Measurements from ENCODE around the gene SLC51A.
"Not testable (repeated sequence)": the region's sequence is repeated elsewhere in the genome, so short reads cannot be mapped to it uniquely, and the experiment has no call there.

Gene SLC51A

DNA sequence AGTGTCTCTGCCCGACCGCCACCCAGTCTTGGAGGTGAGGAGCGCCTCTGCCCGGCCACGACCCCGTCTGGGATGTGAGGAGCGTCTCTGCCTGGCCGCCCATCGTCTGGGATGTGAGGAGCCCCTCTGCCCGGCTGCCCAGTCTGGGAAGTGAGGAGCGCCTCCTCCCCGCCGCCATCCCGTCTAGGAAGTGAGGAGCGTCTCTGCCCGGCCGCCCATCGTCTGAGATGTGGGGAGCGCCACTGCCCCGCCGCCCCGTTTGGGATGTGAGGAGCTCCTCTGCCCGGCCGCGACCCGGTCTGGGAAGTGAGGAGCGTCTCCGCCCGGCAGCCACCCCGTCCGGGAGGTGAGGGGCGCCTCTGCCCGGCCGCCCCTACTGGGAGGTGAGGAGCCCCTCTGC, 27.8 kb downstream of the SLC51A start:
- DNase-seq, result not testable (repeated sequence)

DNA sequence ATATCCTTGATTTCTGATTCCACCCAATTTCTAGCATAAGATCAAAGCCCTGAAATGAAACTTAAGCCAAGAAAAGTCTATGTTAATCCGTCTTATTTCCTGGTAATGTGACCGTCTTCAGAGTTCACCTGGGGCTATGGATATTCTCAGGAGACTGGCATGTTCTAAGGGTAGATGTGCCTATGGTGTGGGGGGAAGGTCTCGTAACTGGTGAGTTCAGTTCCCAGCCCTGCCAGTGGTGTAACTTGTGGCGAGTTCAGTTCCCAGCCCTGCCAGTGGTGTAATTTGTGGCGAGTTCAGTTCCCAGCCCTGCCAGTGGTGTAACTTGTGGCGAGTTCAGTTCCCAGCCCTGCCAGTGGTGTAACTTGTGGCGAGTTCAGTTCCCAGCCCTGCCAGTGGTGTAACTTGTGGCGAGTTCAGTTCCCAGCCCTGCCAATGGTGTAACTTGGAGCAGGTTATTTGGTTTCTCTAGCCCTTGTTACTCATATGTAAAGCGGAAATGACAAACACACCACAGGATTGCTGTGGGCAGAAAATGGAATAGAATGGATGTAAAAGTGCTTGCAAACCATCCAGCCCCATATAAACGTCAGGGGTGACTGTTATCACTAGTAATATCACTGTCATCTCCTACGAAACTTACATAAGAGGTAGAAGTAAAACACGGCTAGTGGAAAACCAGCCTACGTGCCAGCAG, 30.4 kb downstream of the SLC51A start:
- no peak for DNase-seq

DNA sequence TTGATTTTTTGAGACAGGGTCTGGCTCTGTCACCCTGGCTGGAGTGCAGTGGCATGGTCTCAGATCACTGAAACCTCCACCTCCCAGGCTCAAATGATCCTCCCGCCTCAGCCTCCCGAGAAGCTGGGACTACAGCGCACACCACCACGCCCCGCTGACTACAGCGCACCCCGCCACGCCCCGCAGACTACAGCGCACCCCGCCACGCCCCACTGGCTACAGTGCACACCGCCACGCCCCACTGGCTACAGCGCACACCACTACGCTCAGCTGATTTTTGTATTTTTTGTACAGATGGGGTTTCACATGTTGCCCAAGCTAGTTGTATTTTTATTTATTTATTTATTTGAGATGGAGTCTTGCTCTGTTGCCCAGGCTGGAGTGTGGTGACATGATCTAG, 35.6 kb downstream of the SLC51A start:
- DNase-seq, result no peak

DNA sequence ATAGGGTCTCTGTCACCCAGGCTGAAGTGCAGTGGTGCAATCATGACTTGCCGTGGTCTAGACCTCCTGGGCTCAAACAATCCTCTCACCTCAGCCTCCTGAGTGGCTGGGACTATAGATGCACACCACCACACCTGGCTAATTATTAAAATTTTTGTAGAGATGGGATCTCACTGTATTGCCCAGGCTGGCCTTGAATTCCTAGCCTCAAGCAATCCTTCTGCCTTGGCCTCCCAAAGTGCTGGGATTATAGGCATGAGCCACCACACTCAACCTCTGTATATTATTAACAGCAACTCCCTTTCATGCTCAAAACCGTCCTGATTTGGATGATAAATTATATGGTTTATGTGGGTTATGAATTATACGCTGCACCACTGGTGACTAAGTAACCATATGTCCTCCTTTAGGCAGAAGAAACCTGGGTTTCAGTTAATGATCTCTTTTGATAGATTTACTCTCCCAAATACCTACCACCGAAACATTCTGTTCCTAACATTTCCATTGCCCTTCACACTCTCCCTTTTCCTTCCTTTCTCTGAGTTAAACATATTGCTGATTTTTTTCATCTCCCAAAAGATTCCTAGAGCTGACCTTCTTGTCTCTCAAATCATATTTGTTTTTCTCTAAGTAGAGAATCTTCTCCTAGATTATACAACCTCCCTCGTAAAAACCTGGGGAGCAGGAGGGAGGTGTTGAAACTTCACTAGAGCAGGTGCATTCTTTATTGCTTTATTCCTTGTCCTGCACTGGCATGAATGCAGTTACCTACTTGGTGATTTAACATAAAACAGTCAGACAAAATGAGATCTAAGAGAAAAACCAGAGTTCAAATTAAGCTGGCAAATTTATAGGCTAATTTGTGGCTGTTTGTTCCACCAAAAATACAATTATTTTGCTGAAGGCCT, 38.3 kb downstream of the SLC51A start:
- no peak for DNase-seq

DNA sequence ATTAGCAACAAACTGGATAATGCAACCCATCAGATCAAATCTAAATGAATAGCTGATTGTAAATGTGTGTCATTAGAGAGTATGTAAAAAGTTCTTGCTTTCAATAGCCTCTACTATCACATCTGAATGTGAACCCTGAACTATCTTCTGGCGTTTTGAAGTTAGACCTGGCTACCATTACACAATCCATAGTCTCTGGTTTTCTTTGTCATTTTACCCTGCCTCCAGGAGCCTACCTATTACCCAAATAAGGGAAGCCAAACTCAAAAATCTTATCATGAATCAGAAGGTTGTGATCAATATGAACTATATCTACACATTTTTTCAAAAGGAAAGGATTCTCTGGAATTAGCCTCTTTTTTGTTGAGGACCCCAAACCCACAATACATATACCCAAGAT, 39.4 kb downstream of the SLC51A start:
- no peak for DNase-seq

DNA sequence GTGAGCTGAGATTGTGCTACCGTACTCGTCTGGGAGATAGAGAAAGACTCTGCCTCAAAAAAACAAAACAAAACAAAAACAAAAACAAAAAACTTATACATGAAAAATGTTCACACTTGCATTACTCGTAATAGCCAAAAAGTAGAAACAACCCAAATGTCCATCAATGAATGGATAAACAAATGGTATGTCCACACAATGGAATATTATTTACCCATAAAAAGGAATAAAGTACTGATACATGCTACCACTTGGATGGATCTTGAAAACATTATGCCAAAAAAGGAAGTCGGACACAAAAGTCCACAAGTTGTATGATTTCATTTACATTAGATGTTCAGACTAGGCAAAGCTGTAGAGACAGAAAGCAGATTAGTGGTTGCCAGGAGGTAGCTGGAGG, 44.5 kb downstream of the SLC51A start:
- no peak for DNase-seq

DNA sequence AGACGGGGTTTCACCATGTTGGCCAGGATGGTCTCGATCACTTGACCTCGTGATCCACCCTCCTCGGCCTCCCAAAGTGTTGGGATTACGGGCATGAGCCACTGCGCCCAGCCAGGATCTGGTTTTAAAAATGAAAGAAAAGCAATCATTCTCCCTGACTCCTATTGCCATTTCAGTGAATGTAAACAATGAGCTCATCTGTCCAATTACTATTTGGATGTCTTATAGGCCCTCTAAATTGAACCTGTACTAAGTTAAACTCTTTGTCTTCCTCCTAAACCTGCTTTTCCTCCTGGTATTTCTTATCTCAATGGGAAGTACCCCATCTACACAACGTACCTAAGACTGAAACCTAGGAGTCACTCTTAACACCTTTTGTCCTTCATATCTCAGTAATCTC, 47.5 kb downstream of the SLC51A start:
- DNase-seq, result no peak

DNA sequence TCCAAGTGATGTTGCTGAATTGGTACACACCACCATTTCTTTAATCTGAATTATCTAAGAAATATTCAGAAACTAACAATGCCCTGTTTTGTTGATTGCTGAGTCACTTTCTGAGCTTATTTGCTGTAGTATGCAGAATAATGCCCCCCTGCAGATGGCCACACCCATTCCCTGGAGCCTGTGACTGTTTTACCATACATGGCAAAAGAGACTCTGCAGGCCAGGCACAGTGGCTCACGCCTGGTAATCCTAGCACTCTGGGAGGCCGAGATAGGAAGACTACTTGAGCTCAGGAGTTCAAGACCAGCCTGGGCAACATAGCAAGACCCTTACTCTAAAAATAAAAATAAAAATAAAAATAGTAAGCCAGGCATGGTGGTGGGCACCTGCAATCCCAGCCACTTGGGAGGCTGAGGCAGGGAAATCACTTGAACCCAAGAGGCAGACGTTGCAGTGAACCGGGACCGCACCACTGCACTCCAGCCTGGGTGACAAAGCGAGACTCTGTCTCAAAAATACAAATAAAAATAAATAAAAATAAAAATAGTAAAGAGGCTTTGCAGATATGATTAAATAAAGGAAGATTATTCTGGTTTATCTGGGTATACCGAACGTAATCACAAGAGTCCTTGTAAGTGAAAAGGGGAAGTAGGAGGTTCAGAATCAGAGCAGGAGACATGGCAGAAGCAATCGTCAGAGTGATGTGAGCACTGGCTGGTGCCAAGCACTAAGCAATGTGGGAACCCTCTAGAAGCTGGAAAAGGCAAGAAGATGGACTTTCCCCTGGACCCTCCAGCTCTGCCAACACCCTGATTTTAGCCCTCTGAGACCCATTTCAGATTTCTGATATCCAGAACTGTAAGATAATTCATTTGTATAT, 52.2 kb downstream of the SLC51A start:
- DNase-seq, result no peak

DNA sequence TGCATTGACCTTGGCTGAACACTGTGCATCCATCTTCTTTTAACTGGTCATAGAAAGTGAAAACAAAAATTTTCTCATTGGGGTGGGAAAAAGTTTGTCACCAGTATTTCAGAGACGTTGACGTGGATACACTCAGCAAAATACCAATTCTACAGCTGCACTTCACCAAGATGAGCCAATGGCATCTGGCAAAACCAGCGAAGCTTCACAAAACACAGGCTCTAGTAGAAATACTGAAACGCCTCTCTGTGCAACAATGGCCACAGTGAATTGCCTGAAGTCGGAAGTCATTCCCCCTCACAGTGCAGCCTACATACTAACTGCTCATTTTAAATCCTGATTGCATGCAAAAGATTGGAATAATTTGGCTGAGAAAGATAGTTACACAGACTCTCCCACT, 54.2 kb downstream of the SLC51A start:
- DNase-seq, result peak; percentile 18

DNA sequence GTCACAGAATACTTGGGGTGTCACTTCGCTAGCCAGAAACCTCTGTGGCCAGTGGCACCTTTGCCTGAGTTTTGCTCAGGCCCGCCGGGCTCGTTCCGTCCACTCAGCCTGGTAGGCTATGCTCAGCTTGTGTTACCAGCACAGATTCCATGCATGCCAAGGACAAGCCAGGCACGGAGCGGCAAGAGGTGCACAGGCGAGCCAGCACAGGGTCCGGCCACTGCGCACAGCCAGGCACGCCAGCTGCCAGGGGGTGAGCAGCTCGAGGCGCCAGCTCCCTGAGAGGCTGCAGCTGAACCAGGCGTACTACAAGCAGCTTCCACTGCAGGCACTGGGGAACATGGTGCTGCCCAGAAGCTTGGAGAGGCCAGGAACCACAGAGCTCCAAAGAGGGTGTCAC, 56.5 kb downstream of the SLC51A start:
- DNase-seq, result no peak

DNA sequence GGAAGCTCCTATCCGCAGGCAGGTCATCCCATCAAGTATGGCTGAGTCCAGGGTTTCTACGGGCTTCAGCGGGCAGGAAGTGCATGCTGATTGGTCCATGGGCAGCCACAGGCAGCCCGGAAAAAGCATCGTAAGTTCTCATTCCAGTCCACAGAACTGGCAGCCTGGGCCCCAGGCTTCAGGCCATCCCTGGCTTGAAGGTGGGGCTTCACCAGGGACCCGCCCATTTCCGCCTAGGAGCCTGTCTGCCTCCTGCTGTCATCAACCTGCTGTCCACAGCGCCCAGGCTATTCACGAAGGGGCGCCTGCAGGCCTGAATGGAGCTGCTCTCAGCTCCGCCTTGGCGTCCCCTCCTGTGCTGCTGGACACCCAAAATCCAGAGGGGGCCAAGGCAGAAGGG, 57.3 kb downstream of the SLC51A start:
- DNase-seq, result no peak

DNA sequence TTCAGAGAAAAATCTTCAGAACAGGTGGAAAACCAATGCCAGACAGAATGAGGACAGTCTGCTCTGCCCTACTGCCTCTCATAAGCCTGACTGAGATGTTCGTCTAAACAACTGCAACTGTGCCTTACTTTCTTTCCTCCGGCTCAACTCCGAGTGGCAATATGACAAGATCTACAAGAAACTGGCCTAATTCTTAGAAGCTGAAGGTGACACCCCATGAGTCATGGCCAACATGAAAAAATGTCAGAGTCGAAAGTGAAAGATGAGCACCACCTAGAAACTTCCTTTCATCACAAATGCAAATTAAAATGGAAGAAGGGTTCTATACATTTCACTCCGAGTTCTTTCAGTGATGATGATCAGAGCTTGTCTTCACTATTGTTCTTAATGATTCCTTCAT, 58.3 kb downstream of the SLC51A start:
- DNase-seq, result no peak

DNA sequence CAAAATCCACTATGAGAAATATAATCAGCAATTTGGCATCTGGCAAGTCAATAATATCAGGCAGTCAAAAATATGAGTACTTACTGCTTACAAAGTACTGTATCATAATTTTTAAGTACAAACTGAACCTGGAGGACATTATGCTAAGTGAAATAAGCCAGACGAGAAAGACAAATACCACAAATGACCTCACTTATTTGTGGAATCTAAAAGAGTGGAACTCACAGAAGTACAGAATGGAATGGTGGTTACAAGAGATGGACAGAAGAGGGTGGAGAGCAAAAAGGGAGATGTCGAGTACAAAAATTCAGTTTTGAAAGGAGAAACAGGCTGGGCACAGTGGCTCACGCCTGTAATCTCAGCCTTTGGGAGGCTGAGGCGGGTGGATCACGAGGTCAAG, 58.8 kb downstream of the SLC51A start:
- no peak for DNase-seq

DNA sequence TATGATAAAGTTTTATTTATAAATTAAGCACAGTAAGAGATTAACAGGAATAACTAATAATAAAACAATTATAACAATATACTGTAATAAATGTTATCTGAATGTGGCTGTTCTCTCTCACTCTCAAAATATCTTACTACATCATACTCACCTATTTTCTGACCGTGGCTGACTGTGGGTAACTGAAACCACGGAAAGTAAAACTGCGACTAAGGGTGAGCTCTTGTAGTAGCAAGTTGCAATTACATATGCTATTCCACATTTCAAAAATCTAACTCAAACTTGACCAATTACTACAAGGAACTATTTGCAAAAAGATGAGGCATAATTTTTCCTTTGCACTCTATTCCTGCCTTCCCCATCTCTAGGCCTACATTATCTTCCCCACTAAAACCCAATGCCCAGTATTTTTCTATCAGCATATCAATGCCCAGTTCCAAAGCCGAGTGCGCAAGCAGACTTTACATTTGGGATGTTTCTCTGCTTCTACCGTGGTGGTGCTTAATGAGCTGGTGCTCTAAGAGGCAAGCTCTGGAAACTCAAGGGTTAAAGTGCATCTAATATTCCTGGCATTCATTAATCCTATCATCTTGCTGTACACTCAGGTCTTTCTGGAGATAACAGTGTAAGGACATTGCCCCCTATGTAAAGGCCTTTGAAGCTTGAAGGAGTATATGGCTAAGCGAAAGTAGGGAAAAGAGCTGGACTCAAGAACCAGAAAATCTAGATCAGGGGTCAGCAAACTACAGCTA, 64.5 kb downstream of the SLC51A start:
- DNase-seq, result no peak

DNA sequence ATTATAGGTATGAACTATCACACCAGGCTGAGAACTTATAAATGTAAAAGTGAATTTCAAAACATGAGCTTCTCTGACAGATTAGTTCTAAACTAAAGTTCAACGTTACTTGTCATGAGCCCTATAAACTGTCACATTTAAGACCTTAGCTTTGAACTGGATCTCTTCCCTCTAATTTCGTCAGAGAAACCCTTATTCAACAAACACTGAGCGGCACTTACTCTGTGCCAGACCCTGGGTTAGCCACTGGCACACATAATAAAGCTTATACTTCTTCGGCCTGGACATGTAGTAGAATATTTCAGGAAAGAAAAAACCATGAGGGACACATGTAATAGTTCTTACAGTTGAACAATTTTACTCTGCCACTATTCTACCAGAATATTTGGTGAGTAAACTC, 65.6 kb downstream of the SLC51A start:
- DNase-seq, result no peak

Measured in midbrain (tissue), 1 donor.